H9 (cell line): Measurements from ENCODE around the gene GAMT. TPM values are rescaled to one million over a fixed set of nuclear protein-coding genes. Genes with fewer than 3 reads are reported as not detected.

Experiments used
- DNase-seq: peaks from one replicate; pipeline ENCODE4 v3.0.0-alpha.2; 2017
- H2AFZ ChIP-seq: one replicate; pipeline ENCODE4 v1.6.1; 2013; ENCODE audit warnings: mild to moderate bottlenecking, low read length, control low read depth, moderate library complexity
- H2AK5ac ChIP-seq: 2 replicates; pipeline ENCODE4 v1.6.1; 2013; ENCODE audit warnings: low read length, control low read depth, mixed read lengths; ENCODE audit not compliant: insufficient read length
- H2BK120ac ChIP-seq: one replicate; pipeline ENCODE4 v1.6.1; 2013; ENCODE audit warnings: low read depth, mild to moderate bottlenecking, low read length, control low read depth, inconsistent platforms; ENCODE audit not compliant: poor library complexity, severe bottlenecking
- H2BK12ac ChIP-seq: 2 replicates; pipeline ENCODE4 v1.6.1; 2013; ENCODE audit warnings: low read length, control low read depth, mixed read lengths, low read depth; ENCODE audit not compliant: insufficient read length
- H2BK15ac ChIP-seq: 2 replicates; pipeline ENCODE4 v1.6.1; 2013; ENCODE audit warnings: low read depth, low read length, control low read depth
- H2BK20ac ChIP-seq: one replicate; pipeline ENCODE4 v1.6.1; 2013; ENCODE audit warnings: low read depth, mild to moderate bottlenecking, low read length, control low read depth, inconsistent platforms; ENCODE audit not compliant: poor library complexity, severe bottlenecking
- H2BK5ac ChIP-seq: 2 replicates; pipeline ENCODE4 v1.6.1; 2013; ENCODE audit warnings: low read length, control low read depth, mixed read lengths; ENCODE audit not compliant: insufficient read length
- H3K14ac ChIP-seq: 2 replicates; pipeline ENCODE4 v1.6.1; 2013; ENCODE audit warnings: low read length, control low read depth; ENCODE audit not compliant: insufficient read depth
- H3K18ac ChIP-seq: 2 replicates; pipeline ENCODE4 v1.6.1; 2013; ENCODE audit warnings: low read depth, mild to moderate bottlenecking, mixed read lengths, low read length, control low read depth; ENCODE audit not compliant: insufficient read length
- H3K23ac ChIP-seq: 2 replicates; pipeline ENCODE4 v1.6.1; 2013; ENCODE audit warnings: low read length, control low read depth, mixed read lengths, low read depth; ENCODE audit not compliant: insufficient read length
- H3K23me2 ChIP-seq: 2 replicates; pipeline ENCODE4 v1.6.1; 2013; ENCODE audit warnings: low read depth, mild to moderate bottlenecking, mixed read lengths, low read length, control low read depth; ENCODE audit not compliant: insufficient read length, poor library complexity, severe bottlenecking
- H3K27ac ChIP-seq: 2 replicates; pipeline ENCODE4 v1.5.1; 2013; ENCODE audit warnings: low read length, control low read depth, mixed read lengths, low read depth; ENCODE audit not compliant: insufficient read length
- H3K27me3 ChIP-seq: 2 replicates; pipeline ENCODE4 v1.6.1; 2013; ENCODE audit warnings: low read length, control low read depth, inconsistent platforms; ENCODE audit not compliant: insufficient read depth
- H3K4ac ChIP-seq: 2 replicates; pipeline ENCODE4 v1.6.1; 2013; ENCODE audit warnings: low read depth, mild to moderate bottlenecking, control low read depth, inconsistent platforms, low read length, moderate library complexity
- H3K4me1 ChIP-seq: 2 replicates; pipeline ENCODE4 v1.6.1; 2013; ENCODE audit warnings: low read length, control low read depth, inconsistent platforms; ENCODE audit not compliant: insufficient read depth
- H3K4me2 ChIP-seq: 2 replicates; pipeline ENCODE4 v1.6.1; 2013; ENCODE audit warnings: low read length, control low read depth, mixed read lengths; ENCODE audit not compliant: insufficient read length, insufficient read depth
- H3K56ac ChIP-seq: 2 replicates; pipeline ENCODE4 v1.6.1; 2013; ENCODE audit warnings: low read depth, mild to moderate bottlenecking, mixed read lengths, low read length, control low read depth; ENCODE audit not compliant: insufficient read length
- H3K79me1 ChIP-seq: 2 replicates; pipeline ENCODE4 v1.6.1; 2013; ENCODE audit warnings: low read depth, mild to moderate bottlenecking, moderate library complexity, low read length, control low read depth, inconsistent platforms; ENCODE audit not compliant: insufficient read depth, poor library complexity, severe bottlenecking
- H3K79me2 ChIP-seq: 2 replicates; pipeline ENCODE4 v1.6.1; 2013; ENCODE audit warnings: low read length, control low read depth, inconsistent platforms; ENCODE audit not compliant: insufficient read depth
- H3K9ac ChIP-seq: 2 replicates; pipeline ENCODE4 v1.6.1; 2013; ENCODE audit warnings: low read length, control low read depth, mixed read lengths; ENCODE audit not compliant: insufficient read length; ENCODE audit errors: extremely low read depth
- H3K9me3 ChIP-seq: one replicate; pipeline ENCODE4 v1.6.1; 2013; ENCODE audit warnings: low read depth, low read length, inconsistent platforms; ENCODE audit not compliant: control insufficient read depth
- H3T11ph ChIP-seq: one replicate; pipeline ENCODE4 v1.6.1; 2013; ENCODE audit warnings: mild to moderate bottlenecking, low read length, control low read depth, inconsistent platforms
- H4K20me1 ChIP-seq: one replicate; pipeline ENCODE4 v1.6.1; 2013; ENCODE audit not compliant: control insufficient read depth, insufficient read length, insufficient read depth
- H4K5ac ChIP-seq: 2 replicates; pipeline ENCODE4 v1.6.1; 2013; ENCODE audit warnings: low read depth, mild to moderate bottlenecking, mixed read lengths, low read length, control low read depth; ENCODE audit not compliant: insufficient read length
- H4K8ac ChIP-seq: replicated peaks from 2 replicates; pipeline ENCODE4 v1.6.1; 2013; ENCODE audit warnings: low read length, control low read depth, mixed read lengths, low read depth; ENCODE audit not compliant: insufficient read length
- H4K91ac ChIP-seq: 2 replicates; pipeline ENCODE4 v1.6.1; 2013; ENCODE audit warnings: low read depth, mild to moderate bottlenecking, moderate library complexity, mixed read lengths, low read length, control low read depth; ENCODE audit not compliant: insufficient read length
- H3K27ac Mint-ChIP-seq, 3 experiments: 2 replicates in 2 of 3; 3 replicates in 1 of 3; pipeline ENCODE4 v1.8.0; 2020 to 2021; ENCODE audit warnings: mixed read lengths in 3 of 3, mild to moderate bottlenecking in 1 of 3, moderate library complexity in 1 of 3
- H3K27me3 Mint-ChIP-seq: 2 replicates; pipeline ENCODE4 v1.8.0; 2021; ENCODE audit warnings: low read depth, mild to moderate bottlenecking, moderate library complexity, mixed read lengths
- H3K36me3 Mint-ChIP-seq, 3 experiments: 2 replicates in 2 of 3; 3 replicates in 1 of 3; pipeline ENCODE4 v1.8.0; 2020 to 2021; ENCODE audit warnings: low read depth in 3 of 3, mixed read lengths in 3 of 3; ENCODE audit not compliant: insufficient read depth in 1 of 3
- H3K4me1 Mint-ChIP-seq, 2 experiments: 2 replicates each; pipeline ENCODE4 v1.8.0; 2020; ENCODE audit warnings: mixed read lengths in 2 of 2
- H3K4me3 Mint-ChIP-seq, 2 experiments: 2 replicates in 1 of 2; 3 replicates in 1 of 2; pipeline ENCODE4 v1.8.0; 2020 to 2021; ENCODE audit warnings: mild to moderate bottlenecking in 2 of 2, mixed read lengths in 2 of 2, moderate library complexity in 1 of 2
- H3K9me3 Mint-ChIP-seq, 2 experiments: 2 replicates in 1 of 2; 3 replicates in 1 of 2; pipeline ENCODE4 v1.8.0; 2020; ENCODE audit warnings: mild to moderate bottlenecking in 2 of 2, mixed read lengths in 2 of 2, moderate library complexity in 1 of 2
- CTCF ChIP-seq: fragments of 200-600 bp; sonication (generic); conservative IDR thresholded peaks from 3 replicates; pipeline ENCODE4 v1.8.0; 2021; ENCODE audit warnings: antibody characterized with exemption, mild to moderate bottlenecking
- WGBS: extraction: QIAGEN DNeasy Blood & Tissue Kit; methylation state at CpG from one replicate; pipeline ENCODE4 v1.1.7; 2013; ENCODE audit warnings: missing lambda C conversion rate, low lambda C conversion rate, mixed read lengths; ENCODE audit not compliant: insufficient read length; ENCODE audit errors: extremely low coverage; 5-methylcytosine and 5-hydroxymethylcytosine counted together
- total RNA-seq: library from RNA; stranded (reverse); gene quantifications from 2 replicates; pipeline ENCODE4 v1.2.1, GENCODE V29; 2021

The GAMT gene
- total RNA-seq, 1 experiment from 2014 or later = 26.6 TPM

GRCh38 chr19:1394252-1395193, 6.8 kb downstream of the GAMT start:
- Histone ChIP-seq H2BK15ac (no peak overlapping the region), H3K18ac (no peak overlapping the region), H3K4me1 (no peaks in the 10 kb centered on the region), H4K20me1 (no peaks in the 10 kb centered on the region), H2AFZ (no peak overlapping the region), H2BK120ac (no peak overlapping the region), H3K56ac (no peak overlapping the region), H3K27ac (no peak overlapping the region), H4K8ac (no peak overlapping the region), H3K4ac (no peak overlapping the region), H4K91ac (no peak overlapping the region), H3K9me3 (no peaks in the 10 kb centered on the region), H3T11ph (no peak overlapping the region), H2BK20ac (no peak overlapping the region), H3K14ac (no peak overlapping the region; the same call in 1 of the 2 replicates), H3K9ac (no peak overlapping the region), H3K23ac (no peak overlapping the region), H2BK5ac (no peak overlapping the region), H4K5ac (no peak overlapping the region), H2AK5ac (no peak overlapping the region), H3K23me2 (no peaks in the 10 kb centered on the region), H3K27me3 (no peaks in the 10 kb centered on the region), H2BK12ac (no peak overlapping the region), H3K4me2 (no peak overlapping the region), H3K79me1 (no peaks in the 10 kb centered on the region), H3K79me2 (no peaks in the 10 kb centered on the region)
- Mint-ChIP-seq H3K36me3 (peaks cover 7 to 32% (median 31%) of the 10 kb centered on the region in 3 experiments; a peak in 6 of 7 replicates), H3K4me3 (no peak overlapping the region; a peak in 1 of 5 replicates), H3K27me3 (no peaks in the 10 kb centered on the region; the same call in 1 of the 2 replicates), H3K27ac (no peak overlapping the region), H3K4me1 (peaks cover 0 to 6% of the 10 kb centered on the region in 2 experiments; a peak in 2 of 4 replicates), H3K9me3 (no peaks in the 10 kb centered on the region)
- peak; percentile 40 for DNase-seq
- no peak for TF ChIP-seq CTCF
- no CpG with 5 or more reads among the region's 43 CpGs for WGBS
